Left renal pelvis (tissue), 4 donors: ENCODE data around the gene WNK4. TPM values are rescaled to one million over a fixed set of nuclear protein-coding genes. Genes with fewer than 3 reads are reported as not detected.
"Not testable (repeated sequence)": the region's sequence is repeated elsewhere in the genome, so short reads cannot be mapped to it uniquely, and the experiment has no call there.

ENCODE experiments used
- DNase-seq, 4 donors: peaks; one replicate each; pipeline ENCODE4 v3.0.0-alpha.2; 2013; ENCODE audit warnings: low read depth in 4 of 4, low spot score in 3 of 4
- polyA plus RNA-seq, 4 donors: library from polyadenylated mRNA; unstranded; fragments of 120-200 nt; gene quantifications; one replicate each; pipeline ENCODE4 v1.2.1, GENCODE V29; 2013; ENCODE audit not compliant: insufficient read length in 4 of 4

WNK4 gene
- polyA plus RNA-seq, 4 donors = 3.5 to 14.8 (median 12.5) TPM

GRCh38 chr17:42769964-42770363 lies 10.4 kb upstream of the WNK4 start:
- not testable (repeated sequence) for DNase-seq

DNA sequence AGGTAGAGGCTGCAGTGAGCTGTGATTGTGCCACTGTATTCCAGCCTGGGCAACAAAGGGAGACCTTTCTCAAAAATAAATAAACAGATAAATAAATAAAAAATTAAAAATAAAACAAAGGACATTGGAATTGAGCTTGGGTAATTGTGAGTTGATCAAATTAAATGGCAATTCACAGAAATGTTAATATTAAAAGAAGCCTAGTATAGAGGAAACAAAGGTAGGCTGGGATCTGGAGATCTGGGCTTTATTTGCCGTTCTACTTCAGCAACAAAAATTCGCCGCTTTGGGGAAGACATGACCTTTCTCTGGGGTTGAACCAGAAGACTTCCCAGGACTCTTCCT lies 7.5 kb upstream of the WNK4 start:
- DNase-seq = no peak

DNA sequence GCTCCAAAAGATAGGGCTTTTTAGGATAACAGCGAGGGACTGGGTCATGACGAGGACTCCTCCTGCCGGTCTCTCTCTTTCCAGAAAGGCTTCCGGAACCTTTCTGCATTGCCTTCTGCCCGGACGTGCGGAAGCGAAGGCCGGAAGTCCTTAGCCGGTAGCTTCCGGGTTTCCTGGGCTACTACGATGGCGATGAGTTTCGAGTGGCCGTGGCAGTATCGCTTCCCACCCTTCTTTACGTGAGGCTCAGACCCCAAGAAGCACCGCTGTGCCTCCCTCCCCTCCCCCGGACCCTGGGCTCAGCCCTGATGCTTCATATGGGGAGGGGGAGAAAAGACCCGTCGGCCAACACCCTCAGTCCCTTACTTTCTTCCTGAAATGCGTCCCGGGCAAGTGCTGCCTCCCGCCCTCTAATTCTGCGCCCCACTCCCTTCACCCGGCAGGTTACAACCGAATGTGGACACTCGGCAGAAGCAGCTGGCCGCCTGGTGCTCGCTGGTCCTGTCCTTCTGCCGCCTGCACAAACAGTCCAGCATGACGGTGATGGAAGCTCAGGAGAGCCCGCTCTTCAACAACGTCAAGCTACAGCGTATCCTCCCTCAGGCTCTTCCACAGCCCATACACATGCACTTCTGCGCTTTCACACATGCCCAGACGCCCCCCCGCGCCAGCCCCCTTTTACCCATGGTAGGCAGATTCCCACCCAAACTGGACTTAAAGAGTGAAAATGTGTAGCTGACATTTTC lies 6.9 kb upstream of the WNK4 start, which contains the start of gene VPS25:
VPS25 (plus strand) TSS at position 160 of the 746 bp plus-strand sequence; CDS start at position 187, 27 bp downstream.
- peak in 1 of 4 donors; percentile 71 for DNase-seq

DNA sequence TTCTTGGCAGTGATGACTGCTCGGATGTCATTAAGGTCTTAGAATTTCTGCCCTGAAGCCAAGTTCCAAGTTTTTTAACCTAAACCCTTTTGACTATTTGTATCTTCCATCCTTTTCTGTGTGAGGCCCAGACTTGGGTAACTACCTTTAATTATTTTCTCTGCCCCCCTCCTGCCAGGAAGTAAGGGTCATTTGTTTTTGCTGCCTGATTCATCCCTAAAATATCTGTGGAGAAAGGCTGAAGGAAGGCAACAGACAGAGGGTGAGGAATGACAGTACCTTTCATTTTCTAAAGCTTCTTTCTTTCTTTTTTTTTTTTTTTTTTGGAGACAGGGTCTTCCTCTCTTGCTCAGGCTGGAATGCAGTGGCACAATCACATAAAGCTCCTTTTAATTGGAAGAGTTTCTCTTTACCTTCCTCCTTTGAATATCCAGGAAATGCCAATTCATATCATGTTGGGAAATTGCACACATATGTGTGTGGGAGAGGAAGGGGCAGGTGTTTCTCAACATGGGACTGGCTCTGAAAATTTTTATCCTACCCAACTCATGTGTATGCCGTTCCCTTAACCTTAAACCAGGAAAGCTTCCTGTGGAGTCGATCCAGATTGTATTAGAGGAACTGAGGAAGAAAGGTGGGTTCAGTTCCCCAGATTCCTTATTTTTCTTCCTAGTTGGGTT lies 6.2 kb upstream of the WNK4 start:
- no peak for DNase-seq

- DNase-seq = no peak
Observed at GRCh38 chr17:42775534-42776098, 4.8 kb upstream of the WNK4 start.

DNA sequence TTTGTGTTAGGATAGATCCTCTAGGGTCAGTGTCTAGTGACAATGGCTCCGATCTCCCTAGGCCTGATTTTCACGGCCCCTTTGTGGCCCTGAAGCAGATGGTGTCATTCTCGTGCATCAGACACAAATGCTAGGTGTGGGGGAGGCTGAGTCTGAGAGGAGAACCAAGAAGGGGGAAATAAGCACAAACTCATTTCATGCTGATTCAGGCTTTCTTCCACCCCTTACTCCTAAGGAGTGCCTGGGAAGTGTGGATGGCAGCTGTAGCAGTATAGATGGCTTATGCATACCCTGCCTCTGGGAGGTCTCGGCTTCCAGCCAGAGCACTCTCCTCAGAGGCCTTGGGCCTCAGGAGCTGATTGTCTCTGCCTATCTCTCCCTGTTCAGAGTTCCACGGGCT lies 1.8 kb upstream of the WNK4 start:
- no peak for DNase-seq

- no peak for DNase-seq
Observed at GRCh38 chr17:42779304-42779935, 990 bp upstream of the WNK4 start.

- no peak for DNase-seq
Observed at GRCh38 chr17:42780851-42781638, 635 bp downstream of the WNK4 start.

DNA sequence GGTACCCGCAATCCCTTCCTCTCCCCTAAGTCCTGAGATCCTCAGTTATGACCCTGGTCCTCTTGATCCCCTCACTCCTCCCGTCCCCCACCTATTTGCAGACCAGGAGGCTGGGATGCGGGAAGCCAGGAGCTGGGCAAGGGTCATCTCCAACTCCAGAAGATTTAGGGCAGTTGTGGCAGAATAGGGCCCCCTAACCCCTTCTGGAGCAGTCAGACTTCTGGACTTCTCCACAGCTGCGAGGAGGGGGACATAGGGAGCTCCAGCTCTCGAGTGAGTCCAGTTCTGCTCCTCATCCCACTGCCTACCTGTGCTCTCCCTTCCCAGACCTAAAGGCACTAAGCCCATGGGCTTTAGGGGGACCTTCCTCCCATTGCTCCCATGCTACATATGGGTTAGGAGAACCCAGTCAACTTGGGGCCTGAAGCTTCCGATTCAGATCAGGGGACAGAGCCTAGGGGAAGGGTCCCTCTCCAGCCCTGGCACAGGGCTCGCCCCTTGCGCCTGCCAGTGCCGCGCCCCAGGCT lies 1.3 kb downstream of the WNK4 start:
- DNase-seq = no peak

- no peak for DNase-seq
Observed at GRCh38 chr17:42782166-42783061, 2.0 kb downstream of the WNK4 start.

GRCh38 chr17:42783062-42783790 lies 2.8 kb downstream of the WNK4 start:
- DNase-seq = no peak

GRCh38 chr17:42783791-42784138 lies 3.4 kb downstream of the WNK4 start:
- DNase-seq = no peak

DNA sequence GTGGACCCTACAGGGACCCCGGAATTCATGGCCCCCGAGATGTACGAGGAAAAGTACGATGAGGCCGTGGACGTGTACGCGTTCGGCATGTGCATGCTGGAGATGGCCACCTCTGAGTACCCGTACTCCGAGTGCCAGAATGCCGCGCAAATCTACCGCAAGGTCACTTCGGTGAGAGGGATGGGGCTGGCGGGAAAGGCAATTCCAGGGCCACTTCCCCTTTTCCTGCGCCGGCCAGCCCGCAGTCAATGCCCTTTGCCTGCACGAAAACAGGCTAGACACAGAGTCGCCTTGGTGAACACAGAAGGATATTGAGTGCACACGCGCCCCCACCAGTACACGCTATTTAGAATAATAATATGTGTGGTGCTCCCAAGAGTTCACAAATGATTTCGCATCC lies 4.0 kb downstream of the WNK4 start:
- no peak for DNase-seq

GRCh38 chr17:42784811-42785592 lies 4.6 kb downstream of the WNK4 start:
- DNase-seq = no peak

DNA sequence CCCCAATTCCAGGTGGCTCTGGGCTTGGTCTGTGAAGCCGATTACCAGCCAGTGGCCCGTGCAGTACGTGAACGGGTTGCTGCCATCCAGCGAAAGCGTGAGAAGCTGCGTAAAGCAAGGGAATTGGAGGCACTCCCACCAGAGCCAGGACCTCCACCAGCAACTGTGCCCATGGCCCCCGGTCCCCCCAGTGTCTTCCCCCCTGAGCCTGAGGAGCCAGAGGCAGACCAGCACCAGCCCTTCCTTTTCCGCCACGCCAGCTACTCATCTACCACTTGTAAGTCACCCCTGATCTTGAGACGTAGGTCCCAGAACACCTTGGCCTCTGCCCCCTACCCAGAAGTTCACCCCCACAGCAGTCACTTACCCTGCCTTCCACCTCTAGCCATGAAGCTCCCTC lies 6.9 kb downstream of the WNK4 start:
- DNase-seq = no peak

- DNase-seq = no peak
Observed at GRCh38 chr17:42791948-42792347, 11.5 kb downstream of the WNK4 start.

DNA sequence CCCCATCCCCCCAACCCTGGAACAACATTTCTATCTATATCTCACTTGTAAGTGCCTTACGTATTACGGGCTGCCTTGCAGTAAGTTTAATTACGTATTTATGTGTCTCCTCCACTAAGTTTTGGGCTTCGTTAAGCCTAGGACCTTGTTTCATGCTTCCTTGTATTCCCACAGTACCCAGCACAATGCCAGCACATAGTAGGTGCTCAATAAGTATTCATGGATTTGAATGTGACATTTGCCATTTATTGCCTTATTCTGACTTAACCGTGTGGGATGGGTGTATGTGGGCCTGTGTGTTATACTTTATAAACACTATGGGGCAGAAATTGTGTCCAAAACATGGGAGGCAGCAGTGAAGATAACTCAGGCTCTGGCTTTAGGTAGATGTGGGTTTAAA lies 12.1 kb downstream of the WNK4 start:
- no peak for DNase-seq

GRCh38 chr17:42795061-42795460 lies 14.7 kb downstream of the WNK4 start:
- no peak for DNase-seq
